ENCODE results near the gene DUSP15.

The DUSP15 gene

DNA sequence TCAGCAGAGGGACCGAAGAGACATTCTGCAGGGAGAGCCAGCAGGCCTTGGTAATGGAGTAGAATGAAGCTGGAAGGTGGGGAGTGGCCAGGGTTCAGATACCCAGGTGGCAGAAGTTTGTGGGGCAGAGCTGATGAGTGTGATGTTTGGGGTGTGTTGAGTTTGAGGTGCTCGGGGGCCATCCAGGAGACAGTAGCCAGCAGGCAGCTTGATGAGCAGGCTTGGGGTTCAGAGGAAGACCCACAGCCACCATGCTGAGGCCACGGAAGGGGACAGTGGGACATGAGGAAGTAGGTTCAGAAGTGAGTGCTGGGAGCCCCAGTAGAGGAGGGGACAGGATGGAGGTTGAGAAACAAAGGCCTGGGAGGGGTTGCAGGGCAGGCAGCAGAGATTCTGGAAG is 13.8 kb downstream of the DUSP15 start:
- no peak for DNase-seq (ENCODE audit: low read depth)
- TF ChIP-seq, protein P1, sequence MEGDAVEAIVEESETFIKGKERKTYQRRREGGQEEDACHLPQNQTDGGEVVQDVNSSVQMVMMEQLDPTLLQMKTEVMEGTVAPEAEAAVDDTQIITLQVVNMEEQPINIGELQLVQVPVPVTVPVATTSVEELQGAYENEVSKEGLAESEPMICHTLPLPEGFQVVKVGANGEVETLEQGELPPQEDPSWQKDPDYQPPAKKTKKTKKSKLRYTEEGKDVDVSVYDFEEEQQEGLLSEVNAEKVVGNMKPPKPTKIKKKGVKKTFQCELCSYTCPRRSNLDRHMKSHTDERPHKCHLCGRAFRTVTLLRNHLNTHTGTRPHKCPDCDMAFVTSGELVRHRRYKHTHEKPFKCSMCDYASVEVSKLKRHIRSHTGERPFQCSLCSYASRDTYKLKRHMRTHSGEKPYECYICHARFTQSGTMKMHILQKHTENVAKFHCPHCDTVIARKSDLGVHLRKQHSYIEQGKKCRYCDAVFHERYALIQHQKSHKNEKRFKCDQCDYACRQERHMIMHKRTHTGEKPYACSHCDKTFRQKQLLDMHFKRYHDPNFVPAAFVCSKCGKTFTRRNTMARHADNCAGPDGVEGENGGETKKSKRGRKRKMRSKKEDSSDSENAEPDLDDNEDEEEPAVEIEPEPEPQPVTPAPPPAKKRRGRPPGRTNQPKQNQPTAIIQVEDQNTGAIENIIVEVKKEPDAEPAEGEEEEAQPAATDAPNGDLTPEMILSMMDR (IDR thresholded peaks at IDR 0.05; ENCODE audit: control insufficient read depth, extremely low read depth, insufficient read depth) = no peak
- H3K4me3 ChIP-seq (ENCODE audit: low read depth, low read length) = no peak overlapping the region

DNA sequence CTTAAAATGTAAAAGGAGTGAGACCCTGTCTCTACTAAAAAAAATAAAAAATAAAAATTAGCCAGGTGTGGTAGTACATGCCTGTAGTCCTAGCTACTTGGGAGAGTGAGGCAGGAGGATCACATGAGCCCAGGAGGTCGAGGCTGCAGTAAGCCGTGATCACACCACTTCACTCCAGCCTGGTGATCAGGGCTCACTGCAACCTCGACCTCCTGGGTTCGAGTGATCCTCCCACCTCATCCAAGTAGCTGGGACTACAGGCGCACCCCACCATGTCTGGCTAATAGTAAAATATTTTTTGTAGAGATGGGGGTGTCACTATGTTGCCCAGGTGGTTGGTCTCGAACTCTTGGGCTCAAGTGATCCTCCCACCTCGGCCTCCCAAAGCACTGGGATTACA is 16.8 kb downstream of the DUSP15 start:
- TF ChIP-seq, protein P1 (IDR thresholded peaks at IDR 0.05; ENCODE audit: control insufficient read depth, extremely low read depth, insufficient read depth) = no peak

DNA sequence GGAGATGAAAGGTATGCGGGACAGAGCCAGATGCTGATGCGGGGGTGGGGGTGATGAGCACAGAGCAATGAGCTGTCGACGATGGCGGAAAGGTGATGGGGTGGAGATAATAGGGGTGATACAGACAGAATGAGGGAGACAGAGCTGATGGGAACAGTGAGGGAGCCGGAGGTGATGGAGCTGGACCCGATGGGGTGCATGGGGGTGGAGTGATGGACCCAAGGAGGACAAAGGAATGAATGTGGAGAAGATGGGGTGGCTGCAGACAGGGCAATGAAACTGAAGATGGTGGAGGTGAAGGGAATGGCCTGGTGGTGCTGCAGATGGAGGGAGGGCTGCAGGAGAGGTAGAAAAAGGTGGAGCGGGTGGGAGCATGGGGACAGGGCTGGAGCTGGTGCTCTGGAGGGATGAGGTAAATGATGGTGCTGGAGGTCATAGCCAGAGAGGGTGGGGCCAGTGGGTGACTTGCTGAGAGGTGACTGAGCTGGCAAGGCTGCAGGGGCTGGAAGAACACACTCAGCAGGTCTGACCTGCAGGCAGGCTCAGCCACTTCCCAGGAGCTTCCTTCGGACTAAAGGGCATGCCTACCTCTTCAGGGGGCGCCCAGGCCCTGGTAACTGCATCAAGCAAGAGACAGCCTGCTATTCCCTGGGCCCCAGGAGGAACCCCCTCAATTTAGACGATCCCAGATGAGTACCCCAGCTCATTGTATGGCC is 18.9 kb downstream of the DUSP15 start:
- DNase-seq (ENCODE audit: low read depth) = no peak
- H3K4me3 ChIP-seq (ENCODE audit: low read depth, low read length) = no peak overlapping the region
- TF ChIP-seq, protein P1 (IDR thresholded peaks at IDR 0.05; ENCODE audit: control insufficient read depth, extremely low read depth, insufficient read depth) = no peak

More for the DNA sequence above, 16.8 kb downstream of the DUSP15 start:
- no peak for DNase-seq (ENCODE audit: low read depth)
- H3K4me3 ChIP-seq (ENCODE audit: low read depth, low read length) = no peak overlapping the region

DNA sequence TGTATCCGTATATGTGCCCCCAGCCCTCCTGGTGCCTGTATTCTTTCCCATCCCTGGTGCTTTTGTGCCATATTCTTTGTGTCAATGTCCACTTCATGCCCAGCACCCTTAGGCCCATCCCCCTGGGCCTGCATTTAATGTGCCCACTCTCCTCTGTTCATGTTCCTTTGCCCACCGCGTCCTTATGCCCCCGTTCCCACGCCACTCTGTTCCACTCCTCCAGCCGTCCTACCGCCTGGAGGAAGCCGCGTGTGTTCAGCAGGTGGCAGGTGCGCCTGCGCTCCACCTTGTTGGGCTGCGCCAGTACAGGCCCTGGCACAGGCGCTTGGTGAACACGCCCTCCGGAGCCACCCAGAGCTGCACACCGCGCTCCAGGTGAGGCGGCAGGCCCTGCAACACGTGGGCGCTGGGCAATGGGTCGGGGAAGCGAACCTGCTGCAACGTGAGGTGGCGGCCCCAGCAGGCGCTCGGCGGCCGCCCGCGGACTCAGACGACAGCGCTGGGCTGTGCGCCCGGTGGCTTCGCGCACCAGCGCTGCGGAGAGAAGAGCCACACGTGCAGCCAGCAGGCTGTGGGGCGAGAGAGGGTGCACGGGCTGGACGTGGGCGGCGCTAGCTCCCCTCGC is 20.9 kb downstream of the DUSP15 start:
- H3K4me3 ChIP-seq (ENCODE audit: low read depth, low read length) = no peak overlapping the region
- DNase-seq (ENCODE audit: low read depth) = no peak
- TF ChIP-seq, protein P1 (IDR thresholded peaks at IDR 0.05; ENCODE audit: control insufficient read depth, extremely low read depth, insufficient read depth) = no peak

DNA sequence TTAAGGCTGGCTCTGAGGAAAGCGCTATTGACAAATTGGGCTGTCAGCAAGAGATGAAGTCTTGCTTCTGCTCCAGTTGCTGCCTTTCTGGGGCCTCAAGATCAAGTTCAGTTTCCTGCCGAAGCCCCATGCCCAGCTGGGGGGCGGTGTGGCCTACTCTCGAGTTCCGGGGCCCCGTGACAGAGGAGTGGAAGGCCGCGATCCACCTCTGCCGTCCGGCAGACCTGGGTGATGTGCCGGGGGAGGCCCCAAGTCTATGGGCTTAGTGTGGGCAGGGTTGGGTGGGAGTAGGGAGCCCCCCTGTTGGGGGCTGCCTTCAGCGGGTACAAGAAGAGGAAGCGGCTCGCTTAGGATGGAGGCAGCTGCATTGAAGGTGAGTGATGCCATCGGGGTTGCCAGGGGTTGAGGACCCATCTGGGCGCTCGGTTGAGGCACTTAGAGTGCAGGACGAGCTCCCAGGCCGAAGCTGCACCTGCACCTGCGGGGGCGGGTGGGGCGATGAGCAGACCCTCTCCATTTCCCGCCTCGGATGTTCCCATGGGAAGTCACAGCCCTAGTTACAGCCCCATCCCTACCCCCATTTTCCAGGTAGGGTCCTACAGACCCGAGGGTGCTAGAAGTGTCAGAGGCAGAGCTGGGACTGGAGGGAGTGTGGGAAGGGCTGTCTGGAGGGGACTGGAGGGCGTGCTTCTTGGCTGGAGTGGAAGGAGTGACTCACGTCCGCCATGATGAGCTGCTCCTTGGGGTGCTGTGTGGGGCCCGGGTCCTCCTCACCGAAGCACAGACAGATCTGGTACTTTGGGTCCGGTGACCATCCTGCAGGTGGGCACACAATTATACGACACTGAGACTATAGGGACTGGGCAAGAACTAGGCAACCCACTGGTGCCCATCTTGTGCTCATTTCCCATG is 22.0 kb downstream of the DUSP15 start:
- TF ChIP-seq, protein P1 (IDR thresholded peaks at IDR 0.05; ENCODE audit: control insufficient read depth, extremely low read depth, insufficient read depth) = no peak
- no peak overlapping the region for H3K4me3 ChIP-seq (ENCODE audit: low read depth, low read length)
- no peak for DNase-seq (ENCODE audit: low read depth)

DNA sequence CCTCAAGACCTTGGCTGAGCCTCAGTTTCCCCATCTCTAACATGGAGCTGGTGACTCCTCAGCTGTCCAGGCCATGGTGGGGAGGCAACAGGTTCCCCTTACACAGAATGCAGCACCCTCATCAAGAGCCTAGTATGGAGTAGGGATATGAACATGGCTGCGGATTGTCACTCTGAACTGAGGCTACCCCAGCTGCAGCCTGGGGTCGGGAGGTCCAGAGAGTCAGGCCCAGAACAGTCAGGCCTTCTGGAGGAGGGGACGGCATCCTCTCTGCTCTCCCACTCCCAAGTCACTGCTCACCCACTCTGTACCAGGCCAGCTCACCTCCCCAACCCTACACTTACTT is 23.6 kb downstream of the DUSP15 start:
- no peak overlapping the region for H3K4me3 ChIP-seq (ENCODE audit: low read depth, low read length)
- no peak for DNase-seq (ENCODE audit: low read depth)
- TF ChIP-seq, protein P1 (IDR thresholded peaks at IDR 0.05; ENCODE audit: control insufficient read depth, extremely low read depth, insufficient read depth) = no peak

Measured in LNCaP clone FGC (cell line).